NCI-H82 treated with DMSO at 0.1 percent for 48 hours (cell line): ENCODE measurements around the gene SUSD5.
A peak's percentile ranks its signal among the peaks of the same experiment; 100 is the strongest.
"Not testable (repeated sequence)": the region's sequence is repeated elsewhere in the genome, so short reads cannot be mapped to it uniquely, and the experiment has no call there.

Experiments used
- DNase-seq: peaks from one replicate; lab custom pipeline; 2025; ENCODE audit not compliant: unreplicated experiment; lab: John Stamatoyannopoulos, UW

Gene SUSD5

DNA sequence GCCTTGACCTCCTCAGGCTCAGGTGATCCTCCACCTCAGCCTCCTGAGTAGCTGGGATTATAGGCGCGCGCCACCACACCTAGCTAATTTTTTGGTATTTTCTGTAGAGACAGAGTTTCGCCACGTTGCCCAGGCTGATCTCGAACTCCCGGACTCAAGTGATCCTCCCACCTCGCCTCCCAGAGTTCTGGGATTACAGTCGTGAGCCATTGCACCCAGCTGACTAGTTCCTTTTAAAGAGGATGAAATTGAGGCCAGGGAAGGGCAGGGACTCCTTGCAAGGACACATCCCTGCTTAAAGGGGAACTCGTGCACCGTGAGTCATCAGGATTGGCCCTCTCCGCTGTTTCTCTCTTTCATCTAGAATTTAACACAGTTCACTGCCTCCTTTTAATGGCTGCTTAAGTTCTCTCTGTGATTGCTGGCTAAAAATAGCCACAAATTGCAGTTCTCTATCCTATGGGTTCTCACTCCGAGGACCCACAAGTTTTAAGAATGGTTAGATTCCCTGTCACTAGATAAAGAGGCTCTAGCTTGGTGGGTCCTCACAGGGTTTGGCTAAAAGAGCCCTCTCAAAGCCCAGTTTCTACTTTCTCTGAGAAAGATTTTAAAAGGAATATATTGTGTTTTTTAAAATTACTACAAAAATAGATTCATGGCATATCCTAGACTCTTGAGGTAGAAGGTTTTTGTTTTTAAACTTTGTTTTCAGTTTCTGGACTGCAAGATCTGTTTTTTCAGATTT, 103.4 kb downstream of the SUSD5 start:
- DNase-seq, result no peak

DNA sequence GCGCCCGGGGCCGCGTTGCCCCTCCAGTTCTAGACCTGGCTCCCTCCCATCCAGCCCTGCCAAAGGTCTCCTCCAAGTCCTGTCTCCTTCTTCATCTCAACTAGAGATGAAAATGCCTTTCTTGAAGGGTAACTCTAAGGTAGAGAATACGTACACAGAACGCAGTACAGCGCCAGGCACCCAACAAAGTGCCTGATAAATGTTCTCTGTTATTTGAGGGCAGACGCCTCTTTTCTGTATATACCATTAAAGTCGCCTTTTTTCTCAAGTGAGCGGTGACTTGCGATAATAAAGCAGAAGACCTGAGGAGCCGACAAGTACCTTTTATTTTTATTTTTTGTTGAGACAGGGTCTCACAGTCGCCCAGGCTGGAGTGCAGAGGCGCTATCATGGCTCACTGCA, 104.0 kb downstream of the SUSD5 start:
- no peak for DNase-seq

DNA sequence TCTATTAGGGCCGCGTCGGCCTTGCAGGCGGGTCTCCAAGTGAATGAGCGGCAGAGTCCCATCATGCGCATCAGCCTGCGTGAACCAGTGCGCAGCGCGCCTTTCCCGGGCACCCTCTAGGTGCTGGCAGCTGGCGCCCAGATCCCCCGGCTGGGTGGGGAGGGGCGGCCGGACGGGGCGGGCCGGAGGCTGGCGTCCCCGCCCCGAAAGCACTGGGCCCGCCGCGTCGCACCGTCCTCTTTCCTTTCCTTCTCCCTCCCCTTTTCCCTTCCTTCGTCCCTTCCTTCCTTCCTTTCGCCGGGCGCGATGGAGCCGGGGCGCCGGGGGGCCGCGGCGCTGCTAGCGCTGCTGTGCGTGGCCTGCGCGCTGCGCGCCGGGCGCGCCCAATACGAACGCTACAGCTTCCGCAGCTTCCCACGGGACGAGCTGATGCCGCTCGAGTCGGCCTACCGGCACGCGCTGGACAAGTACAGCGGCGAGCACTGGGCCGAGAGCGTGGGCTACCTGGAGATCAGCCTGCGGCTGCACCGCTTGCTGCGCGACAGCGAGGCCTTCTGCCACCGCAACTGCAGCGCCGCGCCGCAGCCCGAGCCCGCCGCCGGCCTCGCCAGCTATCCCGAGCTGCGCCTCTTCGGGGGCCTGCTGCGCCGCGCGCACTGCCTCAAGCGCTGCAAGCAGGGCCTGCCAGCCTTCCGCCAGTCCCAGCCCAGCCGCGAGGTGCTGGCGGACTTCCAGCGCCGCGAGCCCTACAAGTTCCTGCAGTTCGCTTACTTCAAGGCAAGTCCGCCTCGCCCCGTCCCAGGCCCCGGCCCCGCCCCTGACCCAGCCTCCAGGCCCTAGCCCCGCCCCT, 104.6 kb downstream of the SUSD5 start, which contains the start of gene CRTAP:
CRTAP (plus strand) TSS at position 243 of the 850 bp plus-strand sequence; CDS start at position 307, 64 bp downstream.
- peak; percentile 50 for DNase-seq

DNA sequence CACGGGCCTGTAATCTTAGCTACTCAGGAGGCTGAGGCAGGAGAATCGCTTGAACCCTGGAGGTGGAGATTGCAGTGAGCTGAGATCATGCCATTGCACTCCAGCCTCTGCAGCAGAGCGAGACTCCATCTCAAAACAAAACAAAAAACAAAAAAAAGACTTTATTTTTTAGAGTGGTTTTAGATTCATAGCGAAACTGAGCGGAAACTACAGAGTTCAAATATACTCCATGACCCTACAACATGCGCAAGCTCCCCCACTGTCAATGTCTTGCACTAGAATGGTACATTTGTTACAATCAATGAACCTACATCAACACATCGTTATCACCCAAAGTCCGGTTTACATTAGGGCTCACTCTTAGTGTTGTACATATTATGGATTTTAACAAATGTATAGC, 107.0 kb downstream of the SUSD5 start:
- DNase-seq, result no peak

DNA sequence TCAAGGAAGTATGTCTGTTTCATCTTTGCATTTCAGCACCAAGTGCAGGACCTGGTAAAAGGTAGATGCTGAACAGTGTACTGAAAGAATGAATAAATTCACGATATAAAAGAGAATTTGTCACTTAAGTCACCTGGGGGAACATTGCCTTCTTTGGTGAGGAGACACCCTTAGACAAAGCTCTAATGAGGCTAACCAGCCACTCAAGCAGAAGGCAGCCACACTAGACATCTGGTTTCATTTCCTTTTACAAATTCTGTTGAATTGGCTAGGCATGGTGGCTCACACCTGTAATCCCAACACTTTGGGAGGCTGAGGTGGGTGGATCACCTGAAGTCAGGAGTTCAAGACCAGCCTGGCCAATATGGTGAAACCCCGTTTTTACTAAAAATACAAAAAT, 111.8 kb downstream of the SUSD5 start:
- DNase-seq, result not testable (repeated sequence)

DNA sequence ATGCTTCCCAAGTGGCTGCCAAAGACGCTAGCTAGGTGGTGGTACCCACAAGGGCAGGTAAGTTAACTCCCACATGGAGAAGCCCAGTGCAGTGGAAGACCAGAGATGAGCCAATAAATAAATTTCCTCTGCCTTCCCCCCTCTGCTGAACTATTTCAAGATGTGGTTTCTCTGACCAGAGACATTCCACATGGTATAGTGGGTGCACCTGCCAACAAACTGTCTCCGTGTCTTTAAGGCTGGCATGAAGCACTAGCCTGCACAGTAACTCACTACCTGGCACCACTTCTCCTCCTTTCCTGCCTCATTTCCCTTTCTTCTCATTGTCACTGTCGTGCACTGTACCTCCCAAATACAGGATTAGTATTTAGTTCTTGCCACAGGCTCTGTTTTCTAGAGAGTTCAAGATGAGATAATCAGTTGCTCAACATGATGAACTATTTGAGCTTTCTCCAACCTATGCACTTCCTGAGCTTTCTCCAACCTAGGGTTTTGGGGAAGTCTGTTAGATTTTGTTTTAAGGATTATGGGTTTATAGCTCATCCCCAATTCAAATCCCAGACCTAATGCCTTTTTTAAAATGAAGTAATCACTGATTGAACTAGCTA, 113.2 kb downstream of the SUSD5 start:
- no peak for DNase-seq

DNA sequence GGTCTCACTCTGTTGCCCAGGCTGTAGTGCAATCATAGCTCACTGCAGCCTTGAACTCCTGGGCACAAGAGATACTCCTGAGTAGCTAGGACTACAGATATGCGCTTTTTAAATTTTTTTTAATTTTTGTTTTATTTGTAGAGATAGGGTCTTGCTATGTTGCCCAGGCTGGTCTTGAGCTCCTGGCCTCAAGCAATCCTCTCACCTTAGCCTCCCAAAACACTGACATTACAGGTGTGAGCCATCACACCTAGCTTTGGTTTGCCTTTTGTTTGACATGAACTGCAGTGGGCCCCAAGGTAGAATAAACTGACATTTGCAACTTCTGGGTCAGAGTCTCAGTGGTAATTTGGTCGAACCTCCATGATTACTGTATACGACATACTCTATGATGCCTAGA, 113.8 kb downstream of the SUSD5 start:
- DNase-seq, result no peak

DNA sequence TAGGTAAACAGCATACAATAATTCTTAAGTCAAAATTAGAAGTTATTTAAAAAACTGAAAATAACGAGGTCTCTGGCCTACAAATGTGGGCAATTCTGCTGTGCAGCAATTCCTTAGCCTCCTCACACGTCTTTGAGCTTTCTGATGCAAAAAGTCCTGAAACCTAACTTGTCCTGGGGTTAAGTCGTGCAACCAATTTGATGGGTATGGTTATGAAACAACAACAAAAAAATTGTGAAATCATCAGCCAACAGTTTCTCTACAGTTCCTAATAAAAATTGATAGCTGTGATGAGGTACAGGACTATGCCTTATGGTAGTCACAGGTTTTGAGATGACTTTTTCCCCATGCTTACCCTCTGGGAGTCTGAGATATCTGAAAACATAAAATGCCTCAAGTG, 115.1 kb downstream of the SUSD5 start:
- DNase-seq, result no peak

DNA sequence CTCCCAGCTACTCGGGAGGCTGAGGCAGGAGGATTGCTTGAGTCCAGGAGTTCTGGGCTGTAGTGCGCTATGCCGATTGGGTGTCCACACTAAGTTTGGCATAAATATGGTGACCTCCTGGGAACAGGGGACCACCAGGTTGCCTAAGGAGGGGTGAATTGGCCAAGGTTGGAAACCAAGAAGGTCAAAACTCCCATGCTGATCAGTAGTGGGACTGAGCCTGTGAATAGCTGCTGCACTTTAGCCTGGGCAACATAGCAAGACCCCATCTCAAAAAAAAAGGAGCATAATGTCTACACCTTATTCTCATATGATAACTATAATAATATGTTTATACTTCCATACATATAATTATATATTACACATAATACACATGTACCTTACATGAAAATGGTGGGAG, 115.6 kb downstream of the SUSD5 start:
- no peak for DNase-seq

DNA sequence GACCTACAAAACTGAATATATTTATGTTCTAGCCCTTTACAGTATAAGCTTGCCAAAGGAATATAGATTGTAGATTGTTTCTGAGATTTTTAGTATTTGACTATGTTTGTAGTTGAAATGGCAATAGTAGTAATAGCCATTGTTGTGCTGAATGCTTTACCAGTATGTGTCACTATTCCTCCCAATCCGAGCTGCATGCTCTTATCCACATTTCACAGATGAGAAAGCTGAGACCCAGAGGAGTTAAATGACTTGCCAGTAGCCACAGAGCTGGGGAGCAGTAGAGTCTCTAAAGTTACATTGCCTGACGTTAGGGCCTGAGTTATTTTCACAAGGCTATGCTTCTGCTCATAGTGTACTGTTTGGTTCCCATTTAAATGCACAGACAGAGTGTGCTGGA, 118.4 kb downstream of the SUSD5 start:
- DNase-seq, result no peak
